Glutamatergic neuron (in vitro differentiated cells): ENCODE results near the gene SH3BP1. TPM values are rescaled to one million over a fixed set of nuclear protein-coding genes. Genes with fewer than 3 reads are reported as not detected.

Experiments used
- DNase-seq: peaks from one replicate; pipeline ENCODE4 v3.0.0; 2022
- H3K27ac Mint-ChIP-seq: one replicate; pipeline ENCODE4 v1.8.0; 2020; ENCODE audit warnings: mild to moderate bottlenecking, mixed read lengths, inconsistent platforms; ENCODE audit not compliant: unreplicated experiment
- H3K27me3 Mint-ChIP-seq: one replicate; pipeline ENCODE4 v1.8.0; 2020; ENCODE audit warnings: mild to moderate bottlenecking, moderate library complexity, mixed read lengths, inconsistent platforms; ENCODE audit not compliant: unreplicated experiment
- H3K36me3 Mint-ChIP-seq: one replicate; pipeline ENCODE4 v1.8.0; 2020; ENCODE audit warnings: mild to moderate bottlenecking, mixed read lengths, inconsistent platforms; ENCODE audit not compliant: unreplicated experiment
- H3K4me1 Mint-ChIP-seq: one replicate; pipeline ENCODE4 v1.8.0; 2020; ENCODE audit warnings: mild to moderate bottlenecking, low read depth, mixed read lengths, inconsistent platforms; ENCODE audit not compliant: unreplicated experiment
- H3K4me3 Mint-ChIP-seq: one replicate; pipeline ENCODE4 v1.8.0; 2020; ENCODE audit warnings: mild to moderate bottlenecking, mixed read lengths, inconsistent platforms; ENCODE audit not compliant: unreplicated experiment
- H3K9me3 Mint-ChIP-seq: one replicate; pipeline ENCODE4 v1.8.0; 2020; ENCODE audit warnings: mild to moderate bottlenecking, moderate library complexity, mixed read lengths, inconsistent platforms; ENCODE audit not compliant: unreplicated experiment
- CTCF ChIP-seq: fragments of 200-600 bp; sonication (generic); IDR thresholded peaks from one replicate; pipeline ENCODE4 v1.5.0; 2021; ENCODE audit not compliant: partially characterized antibody, unreplicated experiment
- total RNA-seq: library from RNA; stranded (reverse); fragmentation: NEBNext Ultra II Directional; extraction: Animal tissue kit (Norgen Biotek cat#: 25700); gene quantifications from one replicate; pipeline ENCODE4 v1.2.1, GENCODE V29; 2021; ENCODE audit not compliant: unreplicated experiment

SH3BP1 gene
- total RNA-seq, 1 donor from 2014 or later: 12.7 TPM

DNA sequence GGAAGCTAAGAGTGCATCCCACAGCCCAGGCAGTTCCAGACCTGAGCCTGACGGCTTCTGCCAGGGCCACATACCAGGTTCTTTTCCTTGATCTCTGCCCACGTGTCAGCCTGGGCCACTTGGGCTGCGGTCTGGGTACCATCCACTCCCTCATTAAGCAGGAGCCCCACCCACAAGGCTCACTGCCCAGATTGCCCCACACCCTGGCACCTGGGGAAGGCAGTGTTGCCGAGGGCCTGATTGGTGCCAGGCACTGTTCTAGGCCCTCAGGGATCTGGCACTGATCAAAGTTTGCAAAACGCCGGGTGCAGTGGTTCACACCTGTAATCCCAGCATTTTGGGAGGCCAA lies 15.5 kb upstream of the SH3BP1 start:
- H3K27ac Mint-ChIP-seq: no peak overlapping the region
- no peaks in the 10 kb centered on the region for H3K36me3 Mint-ChIP-seq
- no peak for TF ChIP-seq CTCF
- peaks cover 2% of the 10 kb centered on the region for H3K27me3 Mint-ChIP-seq
- DNase-seq: no peak
- no peak overlapping the region for H3K4me3 Mint-ChIP-seq
- H3K9me3 Mint-ChIP-seq: peaks cover 2% of the 10 kb centered on the region
- peaks cover 7% of the 10 kb centered on the region for H3K4me1 Mint-ChIP-seq

GRCh38 chr22:37624876-37625275 lies 14.6 kb upstream of the SH3BP1 start:
- H3K9me3 Mint-ChIP-seq: peaks cover 2% of the 10 kb centered on the region
- peaks cover 7% of the 10 kb centered on the region for H3K4me1 Mint-ChIP-seq
- no peaks in the 10 kb centered on the region for H3K36me3 Mint-ChIP-seq
- peak overlapping the region; percentile 52 for H3K27ac Mint-ChIP-seq
- TF ChIP-seq CTCF: no peak
- no peak for DNase-seq
- no peak overlapping the region for H3K4me3 Mint-ChIP-seq
- peaks cover 2% of the 10 kb centered on the region for H3K27me3 Mint-ChIP-seq

- H3K27ac Mint-ChIP-seq: no peak overlapping the region
- no peak for TF ChIP-seq CTCF
- H3K4me1 Mint-ChIP-seq: peaks cover 7% of the 10 kb centered on the region
- DNase-seq: no peak
- peaks cover 2% of the 10 kb centered on the region for H3K27me3 Mint-ChIP-seq
- no peaks in the 10 kb centered on the region for H3K36me3 Mint-ChIP-seq
- H3K4me3 Mint-ChIP-seq: no peak overlapping the region
- H3K9me3 Mint-ChIP-seq: peaks cover 2% of the 10 kb centered on the region
These were observed 13.7 kb upstream of the SH3BP1 start for GRCh38 chr22:37625737-37626136.

DNA sequence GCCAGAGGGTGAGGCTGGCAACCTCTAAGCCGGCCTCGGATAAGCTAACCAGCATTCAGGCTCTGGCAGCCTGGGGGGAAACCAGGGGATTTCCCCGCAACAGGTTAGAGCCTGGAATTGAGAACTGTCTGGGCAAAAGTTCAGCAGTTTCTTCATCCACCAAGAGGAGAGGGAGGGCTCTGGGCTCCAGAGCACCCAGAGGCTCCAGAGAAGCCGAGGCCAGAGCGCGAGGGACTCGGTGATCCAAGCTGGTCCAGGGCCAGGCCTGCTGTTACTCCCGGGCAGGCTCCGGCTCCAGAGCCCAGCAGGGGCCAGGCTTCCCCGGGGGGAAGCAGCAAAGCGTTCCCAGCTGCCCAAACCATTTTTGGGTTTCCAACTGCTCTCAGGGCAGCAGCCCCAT lies 13.3 kb upstream of the SH3BP1 start:
- Mint-ChIP-seq H3K27me3 (peaks cover 2% of the 10 kb centered on the region), H3K9me3 (peaks cover 2% of the 10 kb centered on the region), H3K4me3 (no peak overlapping the region), H3K27ac (no peak overlapping the region), H3K4me1 (peaks cover 7% of the 10 kb centered on the region), H3K36me3 (no peaks in the 10 kb centered on the region)
- no peak for TF ChIP-seq CTCF
- DNase-seq: no peak

DNA sequence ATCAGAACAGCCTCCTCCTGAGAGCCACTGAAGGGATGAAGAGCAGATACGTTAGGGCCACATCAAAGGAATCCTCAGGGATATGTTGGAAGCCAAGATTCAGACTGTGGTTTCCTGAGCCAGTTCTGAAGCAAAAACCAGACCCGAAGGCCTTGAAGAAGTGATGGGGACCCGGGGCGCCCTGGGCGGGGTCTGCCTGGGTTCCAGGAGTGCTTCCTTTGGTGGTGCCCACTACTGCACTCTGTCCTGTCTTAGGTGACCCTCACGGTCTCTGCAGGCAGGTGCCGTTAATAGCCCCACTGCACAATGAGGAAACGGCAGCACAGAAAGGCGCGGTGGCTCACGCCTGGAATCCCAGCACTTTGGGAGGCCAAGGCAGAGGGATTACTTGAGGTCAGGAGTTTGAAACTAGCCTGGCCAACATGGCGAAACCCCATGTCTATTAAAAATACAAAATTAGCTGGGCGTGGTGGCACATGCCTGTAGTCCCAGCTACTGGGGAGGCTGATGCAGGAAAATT lies 12.9 kb upstream of the SH3BP1 start:
- Mint-ChIP-seq H3K9me3 (peaks cover 2% of the 10 kb centered on the region), H3K4me3 (no peak overlapping the region), H3K36me3 (no peaks in the 10 kb centered on the region), H3K4me1 (peaks cover 7% of the 10 kb centered on the region), H3K27ac (no peak overlapping the region), H3K27me3 (peaks cover 2% of the 10 kb centered on the region)
- no peak for DNase-seq
- no peak for TF ChIP-seq CTCF
